Thoracic aorta endothelial cell (primary cell): ENCODE measurements around the gene MNDA. TPM values are rescaled to one million over a fixed set of nuclear protein-coding genes. Genes with fewer than 3 reads are reported as not detected.

Source experiments
- small RNA-seq: library from RNA; depleted of rRNA; stranded (forward); fragments of <200 nt; gene quantifications from one replicate; pipeline ENCODE3, GENCODE V24; 2012
- total RNA-seq: library from RNA; depleted of rRNA; stranded (reverse); fragments of >200 nt; gene quantifications from 2 replicates; pipeline ENCODE4 v1.2.3, GENCODE V29; 2012

The MNDA gene
- not detected in 2 replicates for total RNA-seq

GRCh38 chr1:158830904-158831507 lies at the start of gene MNDA:
Gene MNDA, plus strand, starts transcription at chr1:158831351. Its CDS starts 10,803 bp downstream, at chr1:158842154.

Small RNA genes lying within 50 kb of the gene (small RNA-seq; reads per million reads assigned to genes)
- gene OR2AQ1P: not detected

Other genes starting within 250 kb of the MNDA start
- not detected in 2 replicates for gene OR10Z1, start 226.1 kb upstream of the MNDA start, total RNA-seq
- gene SPTA1, start 144.6 kb upstream of the MNDA start, total RNA-seq: 0.27 and 0.43 TPM in 2 replicates
- gene OR6K2, start 130.7 kb upstream of the MNDA start, total RNA-seq: not detected in 2 replicates
- not detected in 2 replicates for gene OR6K3, start 110.6 kb upstream of the MNDA start, total RNA-seq
- not detected in 2 replicates for gene OR6K6, start 76.6 kb upstream of the MNDA start, total RNA-seq
- not detected in 2 replicates for gene OR6N1, start 59.2 kb upstream of the MNDA start, total RNA-seq
- not detected in 2 replicates for gene OR6N2, start 50.1 kb upstream of the MNDA start, total RNA-seq
- gene PYHIN1, start 100.2 kb downstream of the MNDA start, total RNA-seq: not detected in 2 replicates
- gene IFI16, start 178.6 kb downstream of the MNDA start, total RNA-seq: 181 and 217 TPM in 2 replicates
- gene AIM2, start 245.4 kb downstream of the MNDA start, total RNA-seq: 0.29 TPM in 1 of 2 replicates, not detected in the other